ENCODE measurements around the gene ZNRF4.
A peak's percentile ranks its signal among the peaks of the same experiment; 100 is the strongest.

The ZNRF4 gene

GRCh38 chr19:5434970-5435641 lies 20.1 kb upstream of the ZNRF4 start (continued):
- no peak for TF ChIP-seq ZNF423 (tag by site-specific recombination; IDR thresholded peaks at IDR 0.05)
- no peak for TF ChIP-seq ZFP41 (tag by site-specific recombination; IDR thresholded peaks at IDR 0.05; ENCODE audit: borderline replicate concordance)
- peak; percentile 46; the same call in 1 of the 2 replicates for TF ChIP-seq ZNF629 (tag by site-specific recombination; IDR thresholded peaks at IDR 0.05)
- no peak for TF ChIP-seq ZNF544 (tag by site-specific recombination; IDR thresholded peaks at IDR 0.05)
- TF ChIP-seq PRDM1 (tag by site-specific recombination; IDR thresholded peaks at IDR 0.05): no peak
- TF ChIP-seq, protein P1, sequence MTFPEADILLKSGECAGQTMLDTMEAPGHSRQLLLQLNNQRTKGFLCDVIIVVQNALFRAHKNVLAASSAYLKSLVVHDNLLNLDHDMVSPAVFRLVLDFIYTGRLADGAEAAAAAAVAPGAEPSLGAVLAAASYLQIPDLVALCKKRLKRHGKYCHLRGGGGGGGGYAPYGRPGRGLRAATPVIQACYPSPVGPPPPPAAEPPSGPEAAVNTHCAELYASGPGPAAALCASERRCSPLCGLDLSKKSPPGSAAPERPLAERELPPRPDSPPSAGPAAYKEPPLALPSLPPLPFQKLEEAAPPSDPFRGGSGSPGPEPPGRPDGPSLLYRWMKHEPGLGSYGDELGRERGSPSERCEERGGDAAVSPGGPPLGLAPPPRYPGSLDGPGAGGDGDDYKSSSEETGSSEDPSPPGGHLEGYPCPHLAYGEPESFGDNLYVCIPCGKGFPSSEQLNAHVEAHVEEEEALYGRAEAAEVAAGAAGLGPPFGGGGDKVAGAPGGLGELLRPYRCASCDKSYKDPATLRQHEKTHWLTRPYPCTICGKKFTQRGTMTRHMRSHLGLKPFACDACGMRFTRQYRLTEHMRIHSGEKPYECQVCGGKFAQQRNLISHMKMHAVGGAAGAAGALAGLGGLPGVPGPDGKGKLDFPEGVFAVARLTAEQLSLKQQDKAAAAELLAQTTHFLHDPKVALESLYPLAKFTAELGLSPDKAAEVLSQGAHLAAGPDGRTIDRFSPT (tag by site-specific recombination; IDR thresholded peaks at IDR 0.05): peak; percentile 54
- TF ChIP-seq ZNF398 (tag by site-specific recombination; IDR thresholded peaks at IDR 0.05): peak; percentile 90
- TF ChIP-seq PBX3 (CRISPR knock-in tag; IDR thresholded peaks at IDR 0.05): no peak
- no peak for TF ChIP-seq GFI1B (tag by site-specific recombination; IDR thresholded peaks at IDR 0.05)
- TF ChIP-seq ZNF561 (tag by site-specific recombination; IDR thresholded peaks at IDR 0.05; ENCODE audit: borderline replicate concordance): no peak
- no peak for TF ChIP-seq ZNF18 (tag by site-specific recombination; IDR thresholded peaks at IDR 0.05)
- peak; percentile 62 for TF ChIP-seq ZFHX2 (tag by site-specific recombination; conservative IDR thresholded peaks at IDR 0.05)
- TF ChIP-seq OVOL3 (tag by site-specific recombination; IDR thresholded peaks at IDR 0.05): no peak
- TF ChIP-seq ZNF560 (tag by site-specific recombination; IDR thresholded peaks at IDR 0.05; ENCODE audit: borderline replicate concordance): no peak
- TF ChIP-seq, protein P2, sequence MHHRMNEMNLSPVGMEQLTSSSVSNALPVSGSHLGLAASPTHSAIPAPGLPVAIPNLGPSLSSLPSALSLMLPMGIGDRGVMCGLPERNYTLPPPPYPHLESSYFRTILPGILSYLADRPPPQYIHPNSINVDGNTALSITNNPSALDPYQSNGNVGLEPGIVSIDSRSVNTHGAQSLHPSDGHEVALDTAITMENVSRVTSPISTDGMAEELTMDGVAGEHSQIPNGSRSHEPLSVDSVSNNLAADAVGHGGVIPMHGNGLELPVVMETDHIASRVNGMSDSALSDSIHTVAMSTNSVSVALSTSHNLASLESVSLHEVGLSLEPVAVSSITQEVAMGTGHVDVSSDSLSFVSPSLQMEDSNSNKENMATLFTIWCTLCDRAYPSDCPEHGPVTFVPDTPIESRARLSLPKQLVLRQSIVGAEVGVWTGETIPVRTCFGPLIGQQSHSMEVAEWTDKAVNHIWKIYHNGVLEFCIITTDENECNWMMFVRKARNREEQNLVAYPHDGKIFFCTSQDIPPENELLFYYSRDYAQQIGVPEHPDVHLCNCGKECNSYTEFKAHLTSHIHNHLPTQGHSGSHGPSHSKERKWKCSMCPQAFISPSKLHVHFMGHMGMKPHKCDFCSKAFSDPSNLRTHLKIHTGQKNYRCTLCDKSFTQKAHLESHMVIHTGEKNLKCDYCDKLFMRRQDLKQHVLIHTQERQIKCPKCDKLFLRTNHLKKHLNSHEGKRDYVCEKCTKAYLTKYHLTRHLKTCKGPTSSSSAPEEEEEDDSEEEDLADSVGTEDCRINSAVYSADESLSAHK (tag by site-specific recombination; IDR thresholded peaks at IDR 0.05): no peak
- no peak for TF ChIP-seq PRDM6 (tag by site-specific recombination; IDR thresholded peaks at IDR 0.05)
- TF ChIP-seq ZNF623 (tag by site-specific recombination; IDR thresholded peaks at IDR 0.05): no peak
- TF ChIP-seq, protein P3, sequence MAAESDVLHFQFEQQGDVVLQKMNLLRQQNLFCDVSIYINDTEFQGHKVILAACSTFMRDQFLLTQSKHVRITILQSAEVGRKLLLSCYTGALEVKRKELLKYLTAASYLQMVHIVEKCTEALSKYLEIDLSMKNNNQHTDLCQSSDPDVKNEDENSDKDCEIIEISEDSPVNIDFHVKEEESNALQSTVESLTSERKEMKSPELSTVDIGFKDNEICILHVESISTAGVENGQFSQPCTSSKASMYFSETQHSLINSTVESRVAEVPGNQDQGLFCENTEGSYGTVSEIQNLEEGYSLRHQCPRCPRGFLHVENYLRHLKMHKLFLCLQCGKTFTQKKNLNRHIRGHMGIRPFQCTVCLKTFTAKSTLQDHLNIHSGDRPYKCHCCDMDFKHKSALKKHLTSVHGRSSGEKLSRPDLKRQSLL (tag by site-specific recombination; IDR thresholded peaks at IDR 0.05): no peak
- TF ChIP-seq, protein P4, sequence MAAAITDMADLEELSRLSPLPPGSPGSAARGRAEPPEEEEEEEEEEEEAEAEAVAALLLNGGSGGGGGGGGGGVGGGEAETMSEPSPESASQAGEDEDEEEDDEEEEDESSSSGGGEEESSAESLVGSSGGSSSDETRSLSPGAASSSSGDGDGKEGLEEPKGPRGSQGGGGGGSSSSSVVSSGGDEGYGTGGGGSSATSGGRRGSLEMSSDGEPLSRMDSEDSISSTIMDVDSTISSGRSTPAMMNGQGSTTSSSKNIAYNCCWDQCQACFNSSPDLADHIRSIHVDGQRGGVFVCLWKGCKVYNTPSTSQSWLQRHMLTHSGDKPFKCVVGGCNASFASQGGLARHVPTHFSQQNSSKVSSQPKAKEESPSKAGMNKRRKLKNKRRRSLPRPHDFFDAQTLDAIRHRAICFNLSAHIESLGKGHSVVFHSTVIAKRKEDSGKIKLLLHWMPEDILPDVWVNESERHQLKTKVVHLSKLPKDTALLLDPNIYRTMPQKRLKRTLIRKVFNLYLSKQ (tag by site-specific recombination; IDR thresholded peaks at IDR 0.05; ENCODE audit: borderline replicate concordance): no peak
- TF ChIP-seq ZNF585B (tag by site-specific recombination; IDR thresholded peaks at IDR 0.05): no peak
- no peak for TF ChIP-seq ZSCAN5A (tag by site-specific recombination; IDR thresholded peaks at IDR 0.05)
- TF ChIP-seq ZSCAN30 (tag by site-specific recombination; IDR thresholded peaks at IDR 0.05): no peak
- no peak for TF ChIP-seq TCF7L2 (IDR thresholded peaks at IDR 0.05; ENCODE audit: borderline replicate concordance, low read depth, low read length)
- TF ChIP-seq ZNF768 (tag by site-specific recombination; IDR thresholded peaks at IDR 0.05): no peak

Data from HEK293 (cell line).